Cardiac fibroblast (primary cell): Measurements from ENCODE around the gene NOS3.

Experiments
- DNase-seq, 2 donors: peaks; one replicate each; pipeline versions ENCODE4 v3.0.0 to v3.0.0-alpha.2; 2010; ENCODE audit warnings: low read depth in 2 of 2
- H3K4me3 ChIP-seq, 2 donors: replicated peaks in 1 of 2; 1 replicate in 1 of 2; 2 replicates in 1 of 2; pipeline ENCODE4 v1.5.1; 2011; ENCODE audit warnings: low read depth in 2 of 2, low read length in 2 of 2, mild to moderate bottlenecking in 2 of 2, moderate library complexity in 1 of 2
- CTCF ChIP-seq: IDR thresholded peaks from one replicate; pipeline ENCODE4 v1.5.1; 2011; ENCODE audit warnings: low read depth, mild to moderate bottlenecking, low read length, inconsistent platforms

NOS3 gene

GRCh38 chr7:150966002-150966401 lies 24.8 kb upstream of the NOS3 start:
- TF ChIP-seq CTCF = no peak
- DNase-seq = no peak
- no peak overlapping the region for H3K4me3 ChIP-seq

DNA sequence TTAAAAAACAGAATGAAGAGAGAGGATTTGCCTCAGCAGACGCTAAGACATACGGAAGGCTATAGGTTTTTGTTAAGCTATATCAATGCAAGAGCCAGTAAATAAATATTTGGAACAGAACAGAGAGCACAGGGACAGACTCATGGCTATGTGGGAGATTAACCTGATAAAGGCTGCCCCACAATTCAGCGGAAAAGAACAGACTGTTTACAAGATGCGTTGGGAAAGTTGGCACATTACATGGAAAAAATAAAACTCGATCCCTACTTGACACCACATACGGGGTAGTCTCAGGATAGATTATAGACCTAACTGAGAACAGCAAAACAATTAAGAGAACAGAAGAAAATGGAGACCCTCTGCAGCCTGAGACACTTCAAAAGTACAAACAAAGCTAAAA lies 23.5 kb upstream of the NOS3 start:
- no peak overlapping the region for H3K4me3 ChIP-seq
- DNase-seq = no peak
- no peak for TF ChIP-seq CTCF

- no peak for TF ChIP-seq CTCF
- no peak overlapping the region for H3K4me3 ChIP-seq
- no peak for DNase-seq
These were observed 22.6 kb upstream of the NOS3 start for GRCh38 chr7:150968056-150968733.

GRCh38 chr7:150968734-150969372 lies 22.0 kb upstream of the NOS3 start:
- H3K4me3 ChIP-seq = no peak overlapping the region
- no peak for DNase-seq
- TF ChIP-seq CTCF = no peak

GRCh38 chr7:150969475-150969874 lies 21.3 kb upstream of the NOS3 start:
- no peak for TF ChIP-seq CTCF

DNA sequence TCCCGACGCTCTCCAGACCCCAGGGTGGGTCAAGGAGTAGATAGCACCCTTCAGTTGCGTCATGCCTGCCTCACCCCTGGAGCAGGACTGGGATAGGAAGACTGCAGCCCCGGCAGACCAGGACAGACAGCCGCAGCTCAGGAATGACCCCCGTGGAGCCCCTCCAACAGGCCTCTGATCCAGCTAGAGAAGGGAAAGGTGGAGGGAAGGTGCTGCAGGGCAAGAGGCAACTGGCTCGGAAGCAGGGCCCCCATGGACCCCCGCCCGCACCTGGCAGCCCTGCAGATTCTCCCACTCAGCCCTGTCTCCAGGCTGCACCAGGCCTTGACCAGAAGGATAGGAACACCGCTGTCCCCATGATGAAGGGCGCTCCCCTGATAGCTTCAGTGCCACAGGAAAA lies 20.4 kb upstream of the NOS3 start:
- no peak for DNase-seq
- no peak overlapping the region for H3K4me3 ChIP-seq
- TF ChIP-seq CTCF = no peak

More at GRCh38 chr7:150969475-150969874, 21.3 kb upstream of the NOS3 start:
- DNase-seq = no peak
- H3K4me3 ChIP-seq = no peak overlapping the region
